AG09309 (cell line): ENCODE results near the gene SPRYD7.

Source experiments
- DNase-seq: peaks from one replicate; pipeline ENCODE4 v3.0.0-alpha.2; 2010; ENCODE audit warnings: low read depth
- H3K4me3 ChIP-seq: 2 replicates; pipeline ENCODE4 v1.5.1; 2011; ENCODE audit warnings: mild to moderate bottlenecking, low read depth, low read length, moderate library complexity; ENCODE audit not compliant: control insufficient read depth
- TF ChIP-seq, protein P1 (sequence below): IDR thresholded peaks from 2 replicates; pipeline ENCODE4 v1.5.1; 2011; ENCODE audit warnings: mild to moderate bottlenecking, low read depth, low read length, inconsistent platforms; ENCODE audit not compliant: insufficient read depth, control insufficient read depth; ENCODE audit errors: missing control alignments

The SPRYD7 gene

DNA sequence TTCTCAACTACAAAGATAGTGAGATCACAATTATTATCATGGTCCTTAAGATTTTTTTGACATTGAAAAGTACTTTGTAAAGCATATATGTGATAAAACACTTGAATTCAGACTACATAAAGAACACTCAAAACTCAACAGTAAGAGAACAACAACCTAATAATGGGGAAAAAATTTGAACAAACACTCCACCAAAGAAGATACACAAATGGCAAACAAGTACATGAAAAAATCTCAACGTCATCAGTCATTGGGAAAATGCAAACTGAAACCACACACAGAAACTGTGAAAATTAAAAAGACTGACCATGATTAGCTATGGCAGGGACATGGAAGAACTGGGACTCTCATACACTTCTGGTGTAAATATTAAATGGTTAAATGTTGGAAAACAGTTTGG is 70.9 kb downstream of the SPRYD7 start:
- DNase-seq: no peak
- H3K4me3 ChIP-seq: no peak overlapping the region
- TF ChIP-seq, protein P1, sequence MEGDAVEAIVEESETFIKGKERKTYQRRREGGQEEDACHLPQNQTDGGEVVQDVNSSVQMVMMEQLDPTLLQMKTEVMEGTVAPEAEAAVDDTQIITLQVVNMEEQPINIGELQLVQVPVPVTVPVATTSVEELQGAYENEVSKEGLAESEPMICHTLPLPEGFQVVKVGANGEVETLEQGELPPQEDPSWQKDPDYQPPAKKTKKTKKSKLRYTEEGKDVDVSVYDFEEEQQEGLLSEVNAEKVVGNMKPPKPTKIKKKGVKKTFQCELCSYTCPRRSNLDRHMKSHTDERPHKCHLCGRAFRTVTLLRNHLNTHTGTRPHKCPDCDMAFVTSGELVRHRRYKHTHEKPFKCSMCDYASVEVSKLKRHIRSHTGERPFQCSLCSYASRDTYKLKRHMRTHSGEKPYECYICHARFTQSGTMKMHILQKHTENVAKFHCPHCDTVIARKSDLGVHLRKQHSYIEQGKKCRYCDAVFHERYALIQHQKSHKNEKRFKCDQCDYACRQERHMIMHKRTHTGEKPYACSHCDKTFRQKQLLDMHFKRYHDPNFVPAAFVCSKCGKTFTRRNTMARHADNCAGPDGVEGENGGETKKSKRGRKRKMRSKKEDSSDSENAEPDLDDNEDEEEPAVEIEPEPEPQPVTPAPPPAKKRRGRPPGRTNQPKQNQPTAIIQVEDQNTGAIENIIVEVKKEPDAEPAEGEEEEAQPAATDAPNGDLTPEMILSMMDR: no peak

GRCh38 chr13:49864509-49864908 is 71.6 kb downstream of the SPRYD7 start:
- DNase-seq: no peak
- TF ChIP-seq, protein P1: no peak
- H3K4me3 ChIP-seq: no peak overlapping the region
